Neural cell (in vitro differentiated cells): ENCODE results near the gene TLR6. TPM values are rescaled to one million over a fixed set of nuclear protein-coding genes. Genes with fewer than 3 reads are reported as not detected.

Experiments
- H2AFZ ChIP-seq: fragments of 200-600, 300-800 bp; sonication (generic), shearing (Covaris generic); 2 replicates; pipeline ENCODE4 v1.6.0; 2014; ENCODE audit warnings: low read depth, mild to moderate bottlenecking, antibody characterized with exemption, low read length, moderate library complexity
- H3F3A ChIP-seq: fragments of 200-600 bp; shearing (Covaris generic); 2 replicates; pipeline ENCODE4 v1.6.1; 2016; ENCODE audit warnings: mild to moderate bottlenecking, moderate library complexity, mixed read lengths, antibody characterized with exemption, low read length; ENCODE audit not compliant: insufficient read depth, poor library complexity, severe bottlenecking
- H3K27ac ChIP-seq: fragments of 200-600, 300-800 bp; sonication (generic), shearing (Covaris generic); 2 replicates; pipeline ENCODE4 v1.5.1; 2014; ENCODE audit warnings: mild to moderate bottlenecking, low read length, moderate library complexity
- H3K27me3 ChIP-seq: fragments of 300-800, 200-600 bp; sonication (generic), shearing (Covaris generic); 2 replicates; pipeline ENCODE4 v1.6.0; 2014; ENCODE audit warnings: mild to moderate bottlenecking, low read depth, low read length, moderate library complexity; ENCODE audit not compliant: insufficient read depth
- H3K36me3 ChIP-seq: fragments of 300-800, 200-600 bp; sonication (generic), shearing (Covaris generic); 2 replicates; pipeline ENCODE4 v1.5.1; 2014; ENCODE audit warnings: mild to moderate bottlenecking, antibody characterized with exemption, low read length, moderate library complexity; ENCODE audit not compliant: insufficient read depth
- H3K4me2 ChIP-seq: fragments of 300-800, 200-600 bp; sonication (generic), shearing (Covaris generic); 2 replicates; pipeline ENCODE4 v1.6.0; 2014; ENCODE audit warnings: mild to moderate bottlenecking, low read length
- H3K4me3 ChIP-seq: fragments of 300-800, 200-600 bp; sonication (generic), shearing (Covaris generic); 2 replicates; pipeline ENCODE4 v1.5.1; 2014; ENCODE audit warnings: mild to moderate bottlenecking, low read length, moderate library complexity
- H3K79me2 ChIP-seq: fragments of 200-600 bp; shearing (Covaris generic); replicated peaks from 2 replicates; pipeline ENCODE4 v1.6.0; 2014; ENCODE audit warnings: mild to moderate bottlenecking, low read length, moderate library complexity; ENCODE audit not compliant: insufficient read depth
- H3K9ac ChIP-seq: fragments of 300-800, 200-600 bp; sonication (generic), shearing (Covaris generic); 2 replicates; pipeline ENCODE4 v1.6.1; 2016; ENCODE audit warnings: mild to moderate bottlenecking, low read length, mixed read lengths
- H3K9me2 ChIP-seq: fragments of 200-600 bp; shearing (Covaris generic); 2 replicates; pipeline ENCODE4 v1.6.1; 2016; ENCODE audit warnings: mild to moderate bottlenecking, low read length, mixed read lengths; ENCODE audit not compliant: insufficient read depth
- H3K9me3 ChIP-seq: fragments of 200-600, 300-800 bp; sonication (generic), shearing (Covaris generic); 2 replicates; pipeline ENCODE4 v1.6.1; 2016; ENCODE audit warnings: mild to moderate bottlenecking, mixed run types, low read length, moderate library complexity, mixed read lengths
- H4K20me1 ChIP-seq: fragments of 200-600 bp; shearing (Covaris generic); 2 replicates; pipeline ENCODE4 v1.6.1; 2016; ENCODE audit warnings: mild to moderate bottlenecking, mixed run types; ENCODE audit not compliant: insufficient read depth
- CTCF ChIP-seq: fragments of 450-650 bp; IDR thresholded peaks from 2 replicates; pipeline ENCODE4 v1.5.1; 2014; ENCODE audit warnings: antibody characterized with exemption, mild to moderate bottlenecking, moderate library complexity; ENCODE audit not compliant: poor library complexity, severe bottlenecking
- EP300 ChIP-seq: fragments of 450-650 bp; conservative IDR thresholded peaks from 2 replicates; pipeline ENCODE4 v1.6.1; 2014; ENCODE audit warnings: antibody characterized with exemption, mild to moderate bottlenecking, moderate library complexity; ENCODE audit not compliant: poor library complexity, severe bottlenecking
- EZH2 ChIP-seq: fragments of 200-600, 300-800 bp; shearing (Covaris generic), sonication (generic); IDR thresholded peaks from 2 replicates; pipeline ENCODE4 v1.6.1; 2014; ENCODE audit warnings: antibody characterized with exemption, low read length, borderline replicate concordance, mild to moderate bottlenecking; ENCODE audit not compliant: insufficient read depth, poor library complexity, severe bottlenecking
- MXI1 ChIP-seq: fragments of 450-650 bp; conservative IDR thresholded peaks from 2 replicates; pipeline ENCODE4 v1.6.1; 2014; ENCODE audit warnings: antibody characterized with exemption, mild to moderate bottlenecking; ENCODE audit not compliant: poor library complexity, severe bottlenecking
- POLR2AphosphoS5 ChIP-seq: IDR thresholded peaks from 2 replicates; pipeline ENCODE4 v1.6.1; 2012
- RAD21 ChIP-seq: fragments of 450-650 bp; conservative IDR thresholded peaks from 2 replicates; pipeline ENCODE4 v1.6.1; 2014; ENCODE audit warnings: antibody characterized with exemption, mild to moderate bottlenecking, moderate library complexity
- REST ChIP-seq: IDR thresholded peaks from 2 replicates; pipeline ENCODE4 v1.6.1; 2012; ENCODE audit warnings: borderline replicate concordance
- SMC3 ChIP-seq: fragments of 450-650 bp; conservative IDR thresholded peaks from 2 replicates; pipeline ENCODE4 v1.6.1; 2014; ENCODE audit warnings: antibody characterized with exemption, mild to moderate bottlenecking, moderate library complexity; ENCODE audit not compliant: poor library complexity
- TAF1 ChIP-seq: IDR thresholded peaks from 2 replicates; pipeline ENCODE4 v1.6.1; 2012; ENCODE audit warnings: low read depth
- polyA plus RNA-seq: library from polyadenylated mRNA; depleted of rRNA; stranded (reverse); fragments of >200 nt; gene quantifications from 2 replicates; pipeline ENCODE4 v1.2.3, GENCODE V29; 2014

The TLR6 gene
- polyA plus RNA-seq, 1 donor from 2014 or later: not detected

- Histone ChIP-seq H4K20me1 (no peaks in the 10 kb centered on the region), H3K4me3 (no peak overlapping the region), H3K9me3 (no peaks in the 10 kb centered on the region), H3K4me2 (no peak overlapping the region), H3F3A (no peaks in the 10 kb centered on the region), H2AFZ (no peak overlapping the region), H3K79me2 (no peaks in the 10 kb centered on the region), H3K36me3 (no peaks in the 10 kb centered on the region), H3K9ac (no peak overlapping the region), H3K27ac (no peak overlapping the region), H3K27me3 (no peaks in the 10 kb centered on the region), H3K9me2 (no peaks in the 10 kb centered on the region)
- no peak for TF ChIP-seq RAD21
- TF ChIP-seq CTCF: no peak
- TF ChIP-seq REST: no peak
- TF ChIP-seq TAF1: no peak
- no peak for TF ChIP-seq EZH2
- TF ChIP-seq EP300: no peak
- no peak for TF ChIP-seq MXI1
- TF ChIP-seq POLR2AphosphoS5: no peak
- no peak for TF ChIP-seq SMC3
These were observed 53.9 kb downstream of the TLR6 start for GRCh38 chr4:38802561-38803355.

- no peaks in the 10 kb centered on the region for H3F3A ChIP-seq
- H4K20me1 ChIP-seq: no peaks in the 10 kb centered on the region
- no peaks in the 10 kb centered on the region for H3K36me3 ChIP-seq
- no peaks in the 10 kb centered on the region for H3K27me3 ChIP-seq
- TF ChIP-seq POLR2AphosphoS5 (no peak), EZH2 (no peak), RAD21 (no peak), MXI1 (no peak), TAF1 (no peak), CTCF (no peak)
- H3K79me2 ChIP-seq: no peaks in the 10 kb centered on the region
- H3K9me3 ChIP-seq: no peaks in the 10 kb centered on the region
- H3K9ac ChIP-seq: no peak overlapping the region
- no peaks in the 10 kb centered on the region for H3K9me2 ChIP-seq
- H2AFZ ChIP-seq: no peak overlapping the region
- H3K4me3 ChIP-seq: no peak overlapping the region
- H3K27ac ChIP-seq: no peak overlapping the region
- H3K4me2 ChIP-seq: no peak overlapping the region
These were observed 55.6 kb downstream of the TLR6 start for GRCh38 chr4:38800961-38801450.
